HEK293 (cell line): Measurements from ENCODE around the gene DUSP3.

ENCODE experiments used
- CTCF ChIA-PET: fragments of 350-600 bp; formaldehyde crosslinking; extraction: SDS; loops from one replicate; lab custom pipeline; 2021; ENCODE audit warnings: antibody characterized with exemption; lab: Yijun Ruan, JAX
- POLR2A ChIA-PET: fragments of 300-600 bp; formaldehyde crosslinking; extraction: SDS; loops from one replicate; lab custom pipeline; 2020; ENCODE audit warnings: antibody characterized with exemption, inconsistent platforms; lab: Yijun Ruan, JAX
- H3K27ac ChIP-seq: fragments of 200-500 bp; sonication (Bioruptor generic); 2 replicates; pipeline ENCODE4 v1.5.1; 2014; ENCODE audit warnings: low read depth, low read length, control low read depth, inconsistent platforms; ENCODE audit errors: extremely low read depth
- H3K36me3 ChIP-seq, 2 experiments: fragments of 200-500 bp in 1 of 2; sonication (Bioruptor generic) in 1 of 2; 1 replicate in 1 of 2; 2 replicates in 1 of 2; pipeline ENCODE4 v1.5.1; 2014 to 2017; ENCODE audit warnings: inconsistent platforms in 2 of 2, low read length in 2 of 2; ENCODE audit not compliant: control insufficient read depth in 2 of 2, insufficient read depth in 1 of 2
- H3K4me1 ChIP-seq: fragments of 200-500 bp; sonication (Bioruptor generic); 2 replicates; pipeline ENCODE4 v1.5.1; 2014; ENCODE audit warnings: mild to moderate bottlenecking, low read length, inconsistent platforms; ENCODE audit not compliant: control insufficient read depth, insufficient read depth
- H3K4me3 ChIP-seq: 2 replicates; pipeline ENCODE4 v1.5.1; 2011; ENCODE audit warnings: low read depth, mild to moderate bottlenecking, control low read depth, low read length, moderate library complexity
- H3K9me3 ChIP-seq: fragments of 200-500 bp; sonication (Bioruptor generic); 2 replicates; pipeline ENCODE4 v1.5.1; 2014; ENCODE audit warnings: low read depth, low read length, inconsistent platforms; ENCODE audit not compliant: control insufficient read depth, insufficient read depth
- KLF8 ChIP-seq: fragments of 450-650 bp; formaldehyde crosslinking; IDR thresholded peaks from 2 replicates; pipeline ENCODE4 v1.5.1; 2016; ENCODE audit warnings: missing biosample characterization, missing genetic modification characterization
- OSR2 ChIP-seq: fragments of 450-650 bp; formaldehyde crosslinking; IDR thresholded peaks from 2 replicates; pipeline ENCODE4 v1.5.1; 2016; ENCODE audit warnings: missing biosample characterization, missing genetic modification characterization
- SP7 ChIP-seq: fragments of 450-650 bp; formaldehyde crosslinking; IDR thresholded peaks from 2 replicates; pipeline ENCODE4 v1.5.1; 2016; ENCODE audit warnings: missing biosample characterization, missing genetic modification characterization
- YY2 ChIP-seq: fragments of 450-650 bp; formaldehyde crosslinking; IDR thresholded peaks from 2 replicates; pipeline ENCODE4 v1.5.1; 2016; ENCODE audit warnings: missing biosample characterization, missing genetic modification characterization
- ZNF248 ChIP-seq: fragments of 450-650 bp; formaldehyde crosslinking; IDR thresholded peaks from 2 replicates; pipeline ENCODE4 v1.5.1; 2017; ENCODE audit warnings: missing biosample characterization, missing genetic modification characterization
- ZNF280C ChIP-seq: fragments of 450-650 bp; formaldehyde crosslinking; IDR thresholded peaks from 2 replicates; pipeline ENCODE4 v1.5.1; 2016; ENCODE audit warnings: missing biosample characterization, missing genetic modification characterization
- ZNF366 ChIP-seq: fragments of 450-650 bp; formaldehyde crosslinking; conservative IDR thresholded peaks from 2 replicates; pipeline ENCODE4 v1.5.1; 2016; ENCODE audit warnings: missing biosample characterization, missing genetic modification characterization
- ZNF394 ChIP-seq: fragments of 450-650 bp; formaldehyde crosslinking; IDR thresholded peaks from 2 replicates; pipeline ENCODE4 v1.5.1; 2016; ENCODE audit warnings: missing biosample characterization, missing genetic modification characterization, mild to moderate bottlenecking, moderate library complexity, borderline replicate concordance
- ZNF521 ChIP-seq: fragments of 450-650 bp; formaldehyde crosslinking; IDR thresholded peaks from 2 replicates; pipeline ENCODE4 v1.5.1; 2017; ENCODE audit warnings: missing biosample characterization, mild to moderate bottlenecking, missing genetic modification characterization
- ZNF629 ChIP-seq: fragments of 450-650 bp; formaldehyde crosslinking; IDR thresholded peaks from 2 replicates; pipeline ENCODE4 v1.5.1; 2017; ENCODE audit warnings: missing biosample characterization, missing genetic modification characterization
- ZNF670 ChIP-seq: fragments of 450-650 bp; formaldehyde crosslinking; IDR thresholded peaks from 2 replicates; pipeline ENCODE4 v1.5.1; 2016; ENCODE audit warnings: missing biosample characterization, missing genetic modification characterization, low read depth
- ZNF776 ChIP-seq: fragments of 450-650 bp; formaldehyde crosslinking; IDR thresholded peaks from 2 replicates; pipeline ENCODE4 v1.5.0; 2017; ENCODE audit warnings: missing biosample characterization, missing genetic modification characterization, borderline replicate concordance
- ZXDB ChIP-seq: fragments of 450-650 bp; formaldehyde crosslinking; IDR thresholded peaks from 2 replicates; pipeline ENCODE4 v1.5.1; 2016; ENCODE audit warnings: missing biosample characterization, missing genetic modification characterization
- TF ChIP-seq, protein P1 (sequence below): fragments of 450-650 bp; formaldehyde crosslinking; IDR thresholded peaks from 2 replicates; pipeline ENCODE4 v1.5.1; 2016; ENCODE audit warnings: missing biosample characterization, missing genetic modification characterization
- TF ChIP-seq, protein P2 (sequence below): fragments of 450-650 bp; formaldehyde crosslinking; IDR thresholded peaks from 2 replicates; pipeline ENCODE4 v1.5.1; 2016; ENCODE audit warnings: missing biosample characterization, missing genetic modification characterization, low read depth
- TF ChIP-seq, protein P3 (sequence below): fragments of 450-650 bp; formaldehyde crosslinking; IDR thresholded peaks from 2 replicates; pipeline ENCODE4 v1.5.1; 2016; ENCODE audit warnings: missing biosample characterization, missing genetic modification characterization
- TF ChIP-seq, protein P4 (sequence below): fragments of 450-650 bp; formaldehyde crosslinking; IDR thresholded peaks from 2 replicates; pipeline ENCODE4 v1.5.1; 2016; ENCODE audit warnings: missing biosample characterization, missing genetic modification characterization
- TF ChIP-seq, protein P5 (sequence below): fragments of 450-650 bp; formaldehyde crosslinking; IDR thresholded peaks from 2 replicates; pipeline ENCODE4 v1.5.1; 2016; ENCODE audit warnings: missing biosample characterization, missing genetic modification characterization

DUSP3 gene

DNA sequence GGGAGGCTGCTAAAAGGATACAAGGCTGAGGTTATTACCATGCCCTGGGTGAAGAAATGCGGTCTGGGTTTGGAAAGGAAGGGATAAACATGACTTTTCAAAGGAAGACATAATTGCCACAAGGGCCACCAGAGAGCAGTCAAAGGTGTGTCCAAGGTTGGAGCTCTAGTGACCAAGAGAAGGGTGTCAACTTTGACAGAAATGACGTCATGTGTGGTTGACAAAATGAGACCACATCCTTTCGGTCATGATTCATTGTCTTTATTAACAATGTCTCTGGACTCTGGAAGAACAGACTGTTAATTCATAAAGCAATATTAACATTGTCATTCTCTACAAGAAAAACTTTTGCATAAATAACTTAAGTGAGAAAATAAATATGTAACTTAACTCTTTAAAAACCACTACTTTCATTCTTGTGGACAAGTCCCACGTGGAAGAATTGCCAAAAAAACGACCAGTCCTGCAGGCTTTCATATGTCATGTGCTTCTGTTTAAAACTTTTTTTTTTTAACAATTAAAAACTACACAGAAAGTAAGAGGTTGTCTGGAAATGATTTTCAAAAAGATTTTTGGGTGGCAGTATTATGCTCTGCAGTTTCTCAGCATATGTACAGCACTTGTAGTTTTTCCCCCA, 25.2 kb downstream of the DUSP3 start:
- no peaks in the 10 kb centered on the region for H3K36me3 ChIP-seq
- TF ChIP-seq, protein P1, sequence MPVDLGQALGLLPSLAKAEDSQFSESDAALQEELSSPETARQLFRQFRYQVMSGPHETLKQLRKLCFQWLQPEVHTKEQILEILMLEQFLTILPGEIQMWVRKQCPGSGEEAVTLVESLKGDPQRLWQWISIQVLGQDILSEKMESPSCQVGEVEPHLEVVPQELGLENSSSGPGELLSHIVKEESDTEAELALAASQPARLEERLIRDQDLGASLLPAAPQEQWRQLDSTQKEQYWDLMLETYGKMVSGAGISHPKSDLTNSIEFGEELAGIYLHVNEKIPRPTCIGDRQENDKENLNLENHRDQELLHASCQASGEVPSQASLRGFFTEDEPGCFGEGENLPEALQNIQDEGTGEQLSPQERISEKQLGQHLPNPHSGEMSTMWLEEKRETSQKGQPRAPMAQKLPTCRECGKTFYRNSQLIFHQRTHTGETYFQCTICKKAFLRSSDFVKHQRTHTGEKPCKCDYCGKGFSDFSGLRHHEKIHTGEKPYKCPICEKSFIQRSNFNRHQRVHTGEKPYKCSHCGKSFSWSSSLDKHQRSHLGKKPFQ (tag by site-specific recombination), result no peak
- TF ChIP-seq, protein P2, sequence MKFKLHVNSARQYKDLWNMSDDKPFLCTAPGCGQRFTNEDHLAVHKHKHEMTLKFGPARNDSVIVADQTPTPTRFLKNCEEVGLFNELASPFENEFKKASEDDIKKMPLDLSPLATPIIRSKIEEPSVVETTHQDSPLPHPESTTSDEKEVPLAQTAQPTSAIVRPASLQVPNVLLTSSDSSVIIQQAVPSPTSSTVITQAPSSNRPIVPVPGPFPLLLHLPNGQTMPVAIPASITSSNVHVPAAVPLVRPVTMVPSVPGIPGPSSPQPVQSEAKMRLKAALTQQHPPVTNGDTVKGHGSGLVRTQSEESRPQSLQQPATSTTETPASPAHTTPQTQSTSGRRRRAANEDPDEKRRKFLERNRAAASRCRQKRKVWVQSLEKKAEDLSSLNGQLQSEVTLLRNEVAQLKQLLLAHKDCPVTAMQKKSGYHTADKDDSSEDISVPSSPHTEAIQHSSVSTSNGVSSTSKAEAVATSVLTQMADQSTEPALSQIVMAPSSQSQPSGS, result peak; percentile 78
- TF ChIP-seq ZXDB (tag by site-specific recombination), result no peak
- no peak for TF ChIP-seq YY2 (tag by site-specific recombination)
- TF ChIP-seq SP7 (tag by site-specific recombination), result 0 out of 2 replicates have a peak, but pooled peaks have one; percentile 13
- TF ChIP-seq ZNF629 (tag by site-specific recombination), result peak; percentile 68
- H3K4me3 ChIP-seq, result no peak overlapping the region
- POLR2A ChIA-PET, result interaction anchor here (0.5 kb wide), 1 partner anchor 555 kb away, joined by 4 read pairs; the partner anchor contains the start of gene RUNDC3A
- no peak overlapping the region for H3K27ac ChIP-seq
- CTCF ChIA-PET, result interaction anchor here (0.5 to 4.7 kb wide), 10 partner anchors 7 to 469 kb away, joined by 3 to 37 read pairs (median 4); partner anchors contain the start of gene SOST
- H3K9me3 ChIP-seq, result no peaks in the 10 kb centered on the region
- H3K4me1 ChIP-seq, result peaks cover 3% of the 10 kb centered on the region; the same call in 1 of the 2 replicates

- CTCF ChIA-PET, result interaction anchor here (0.9 to 4.7 kb wide), 3 partner anchors 11 to 16 kb away, joined by 3 to 37 read pairs (median 5); partner anchors contain the start of gene SOST
- H3K4me3 ChIP-seq, result no peak overlapping the region
- H3K36me3 ChIP-seq, result no peaks in the 10 kb centered on the region
- POLR2A ChIA-PET, result no interaction called here
- no peak overlapping the region for H3K27ac ChIP-seq
- H3K4me1 ChIP-seq, result peaks cover 3% of the 10 kb centered on the region; the same call in 1 of the 2 replicates
- H3K9me3 ChIP-seq, result no peaks in the 10 kb centered on the region
- TF ChIP-seq OSR2 (tag by site-specific recombination) (no peak), ZNF280C (tag by site-specific recombination) (no peak), ZNF670 (tag by site-specific recombination) (no peak), ZNF366 (tag by site-specific recombination) (no peak), ZNF521 (tag by site-specific recombination) (no peak), ZNF776 (tag by site-specific recombination) (no peak), KLF8 (tag by site-specific recombination) (no peak), ZNF248 (tag by site-specific recombination) (no peak), ZNF394 (tag by site-specific recombination) (no peak)
- TF ChIP-seq, protein P3, sequence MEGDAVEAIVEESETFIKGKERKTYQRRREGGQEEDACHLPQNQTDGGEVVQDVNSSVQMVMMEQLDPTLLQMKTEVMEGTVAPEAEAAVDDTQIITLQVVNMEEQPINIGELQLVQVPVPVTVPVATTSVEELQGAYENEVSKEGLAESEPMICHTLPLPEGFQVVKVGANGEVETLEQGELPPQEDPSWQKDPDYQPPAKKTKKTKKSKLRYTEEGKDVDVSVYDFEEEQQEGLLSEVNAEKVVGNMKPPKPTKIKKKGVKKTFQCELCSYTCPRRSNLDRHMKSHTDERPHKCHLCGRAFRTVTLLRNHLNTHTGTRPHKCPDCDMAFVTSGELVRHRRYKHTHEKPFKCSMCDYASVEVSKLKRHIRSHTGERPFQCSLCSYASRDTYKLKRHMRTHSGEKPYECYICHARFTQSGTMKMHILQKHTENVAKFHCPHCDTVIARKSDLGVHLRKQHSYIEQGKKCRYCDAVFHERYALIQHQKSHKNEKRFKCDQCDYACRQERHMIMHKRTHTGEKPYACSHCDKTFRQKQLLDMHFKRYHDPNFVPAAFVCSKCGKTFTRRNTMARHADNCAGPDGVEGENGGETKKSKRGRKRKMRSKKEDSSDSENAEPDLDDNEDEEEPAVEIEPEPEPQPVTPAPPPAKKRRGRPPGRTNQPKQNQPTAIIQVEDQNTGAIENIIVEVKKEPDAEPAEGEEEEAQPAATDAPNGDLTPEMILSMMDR (tag by site-specific recombination), result no peak
- TF ChIP-seq, protein P4, sequence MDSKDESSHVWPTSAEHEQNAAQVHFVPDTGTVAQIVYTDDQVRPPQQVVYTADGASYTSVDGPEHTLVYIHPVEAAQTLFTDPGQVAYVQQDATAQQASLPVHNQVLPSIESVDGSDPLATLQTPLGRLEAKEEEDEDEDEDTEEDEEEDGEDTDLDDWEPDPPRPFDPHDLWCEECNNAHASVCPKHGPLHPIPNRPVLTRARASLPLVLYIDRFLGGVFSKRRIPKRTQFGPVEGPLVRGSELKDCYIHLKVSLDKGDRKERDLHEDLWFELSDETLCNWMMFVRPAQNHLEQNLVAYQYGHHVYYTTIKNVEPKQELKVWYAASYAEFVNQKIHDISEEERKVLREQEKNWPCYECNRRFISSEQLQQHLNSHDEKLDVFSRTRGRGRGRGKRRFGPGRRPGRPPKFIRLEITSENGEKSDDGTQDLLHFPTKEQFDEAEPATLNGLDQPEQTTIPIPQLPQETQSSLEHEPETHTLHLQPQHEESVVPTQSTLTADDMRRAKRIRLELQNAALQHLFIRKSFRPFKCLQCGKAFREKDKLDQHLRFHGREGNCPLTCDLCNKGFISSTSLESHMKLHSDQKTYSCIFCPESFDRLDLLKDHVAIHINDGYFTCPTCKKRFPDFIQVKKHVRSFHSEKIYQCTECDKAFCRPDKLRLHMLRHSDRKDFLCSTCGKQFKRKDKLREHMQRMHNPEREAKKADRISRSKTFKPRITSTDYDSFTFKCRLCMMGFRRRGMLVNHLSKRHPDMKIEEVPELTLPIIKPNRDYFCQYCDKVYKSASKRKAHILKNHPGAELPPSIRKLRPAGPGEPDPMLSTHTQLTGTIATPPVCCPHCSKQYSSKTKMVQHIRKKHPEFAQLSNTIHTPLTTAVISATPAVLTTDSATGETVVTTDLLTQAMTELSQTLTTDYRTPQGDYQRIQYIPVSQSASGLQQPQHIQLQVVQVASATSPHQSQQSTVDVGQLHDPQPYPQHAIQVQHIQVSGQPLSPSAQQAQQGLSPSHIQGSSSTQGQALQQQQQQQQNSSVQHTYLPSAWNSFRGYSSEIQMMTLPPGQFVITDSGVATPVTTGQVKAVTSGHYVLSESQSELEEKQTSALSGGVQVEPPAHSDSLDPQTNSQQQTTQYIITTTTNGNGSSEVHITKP, result no peak
- TF ChIP-seq, protein P5, sequence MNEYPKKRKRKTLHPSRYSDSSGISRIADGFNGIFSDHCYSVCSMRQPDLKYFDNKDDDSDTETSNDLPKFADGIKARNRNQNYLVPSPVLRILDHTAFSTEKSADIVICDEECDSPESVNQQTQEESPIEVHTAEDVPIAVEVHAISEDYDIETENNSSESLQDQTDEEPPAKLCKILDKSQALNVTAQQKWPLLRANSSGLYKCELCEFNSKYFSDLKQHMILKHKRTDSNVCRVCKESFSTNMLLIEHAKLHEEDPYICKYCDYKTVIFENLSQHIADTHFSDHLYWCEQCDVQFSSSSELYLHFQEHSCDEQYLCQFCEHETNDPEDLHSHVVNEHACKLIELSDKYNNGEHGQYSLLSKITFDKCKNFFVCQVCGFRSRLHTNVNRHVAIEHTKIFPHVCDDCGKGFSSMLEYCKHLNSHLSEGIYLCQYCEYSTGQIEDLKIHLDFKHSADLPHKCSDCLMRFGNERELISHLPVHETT, result no peak
Measured at GRCh38 chr17:43750153-43750552, 28.6 kb downstream of the DUSP3 start.
